Esophagus (tissue), 2 donors: ENCODE data around the gene FBH1. TPM values are rescaled to one million over a fixed set of nuclear protein-coding genes. Genes with fewer than 3 reads are reported as not detected.
A peak's percentile ranks its signal among the peaks of the same experiment; 100 is the strongest.

Experiments used
- H3K27ac ChIP-seq, 2 donors: one replicate each; pipeline ENCODE4 v1.5.1; 2013; ENCODE audit warnings: low read depth in 2 of 2, mild to moderate bottlenecking in 2 of 2, inconsistent platforms in 1 of 2, low read length in 1 of 2, moderate library complexity in 1 of 2
- H3K27me3 ChIP-seq, 2 donors: one replicate each; pipeline ENCODE4 v1.6.1; 2013; ENCODE audit warnings: low read length in 2 of 2, control low read depth in 1 of 2, mild to moderate bottlenecking in 1 of 2; ENCODE audit not compliant: insufficient read depth in 2 of 2, control insufficient read depth in 1 of 2
- H3K36me3 ChIP-seq, 2 donors: one replicate each; pipeline ENCODE4 v1.6.1; 2013; ENCODE audit warnings: low read length in 1 of 2; ENCODE audit not compliant: control insufficient read depth in 2 of 2, insufficient read depth in 2 of 2
- H3K4me1 ChIP-seq, 2 donors: one replicate each; pipeline ENCODE4 v1.6.1; 2013; ENCODE audit warnings: low read length in 1 of 2; ENCODE audit not compliant: control insufficient read depth in 2 of 2, insufficient read depth in 2 of 2
- H3K4me3 ChIP-seq, 2 donors: one replicate each; pipeline ENCODE4 v1.5.1; 2013; ENCODE audit warnings: low read length in 2 of 2, mild to moderate bottlenecking in 2 of 2, low read depth in 1 of 2, moderate library complexity in 1 of 2
- H3K9me3 ChIP-seq, 2 donors: one replicate each; pipeline ENCODE4 v1.6.1; 2013; ENCODE audit warnings: mild to moderate bottlenecking in 2 of 2, low read depth in 1 of 2, low read length in 1 of 2, moderate library complexity in 1 of 2; ENCODE audit not compliant: control insufficient read depth in 2 of 2, insufficient read depth in 1 of 2
- WGBS, 2 donors: extraction: QIAGEN DNeasy Blood & Tissue Kit; methylation state at CpG; one replicate each; pipeline ENCODE4 v1.1.7; 2013; 5-methylcytosine and 5-hydroxymethylcytosine counted together
- polyA plus RNA-seq, 2 donors: library from polyadenylated mRNA; stranded (reverse); fragments of 200-250 nt; gene quantifications; one replicate each; pipeline ENCODE4 v1.2.3, GENCODE V29; 2013
- donor health status: healthy with polysubstance abuse.
- donor health status: Bipolar disorder and iron deficiency.

Gene FBH1
- polyA plus RNA-seq, 2 donors, result 25.4 to 34.4 TPM

- Histone ChIP-seq H3K27me3 (no peaks in the 10 kb centered on the region), H3K4me1 (no peaks in the 10 kb centered on the region), H3K27ac (no peak overlapping the region), H3K4me3 (no peak overlapping the region), H3K9me3 (peaks cover 0 to 2% of the 10 kb centered on the region in 2 donors), H3K36me3 (peaks cover 15 to 31% of the 10 kb centered on the region in 2 donors)
- WGBS, 2 donors, result 75 to 86% methylated on average over 8 of the region's 8 CpGs
Observed at GRCh38 chr10:5927306-5927705, 37.3 kb downstream of the FBH1 start.

GRCh38 chr10:5929442-5929841 lies 39.4 kb downstream of the FBH1 start:
- Histone ChIP-seq H3K27ac (no peak overlapping the region), H3K36me3 (peaks cover 10 to 25% of the 10 kb centered on the region in 2 donors), H3K9me3 (peaks cover 0 to 2% of the 10 kb centered on the region in 2 donors), H3K4me1 (no peaks in the 10 kb centered on the region), H3K27me3 (no peaks in the 10 kb centered on the region), H3K4me3 (no peak overlapping the region)
- 77 to 82% methylated on average over 8 of the region's 8 CpGs for WGBS, 2 donors

GRCh38 chr10:5930272-5930671 lies 40.2 kb downstream of the FBH1 start:
- H3K4me3 ChIP-seq, result no peak overlapping the region
- H3K4me1 ChIP-seq, result no peaks in the 10 kb centered on the region
- WGBS, 2 donors, result 86 to 92% methylated on average over 11 of the region's 11 CpGs
- no peak overlapping the region for H3K27ac ChIP-seq
- no peaks in the 10 kb centered on the region for H3K27me3 ChIP-seq
- peaks cover 0 to 2% of the 10 kb centered on the region in 2 donors for H3K9me3 ChIP-seq
- H3K36me3 ChIP-seq, result peaks cover 10 to 22% of the 10 kb centered on the region in 2 donors

DNA sequence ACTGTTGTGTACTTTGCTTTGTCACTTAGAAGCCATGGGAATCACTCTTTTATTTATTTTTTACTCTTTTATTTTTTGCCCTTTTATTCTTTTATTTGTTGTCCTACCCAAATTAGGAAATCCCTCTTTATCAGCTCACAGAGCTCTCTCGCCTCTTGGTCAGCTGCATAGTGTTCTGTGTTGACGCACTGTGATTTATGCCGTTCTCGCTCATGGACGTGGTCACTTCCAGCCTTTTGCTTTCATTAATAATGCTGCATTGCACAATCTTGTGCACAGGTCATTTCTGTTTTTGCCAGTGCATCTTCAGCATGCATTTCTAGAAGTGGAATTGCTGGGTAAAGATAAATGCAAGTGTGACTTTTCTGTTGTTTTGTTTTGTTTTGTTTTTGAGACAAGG lies 42.3 kb downstream of the FBH1 start:
- H3K27ac ChIP-seq, result no peak overlapping the region
- H3K4me1 ChIP-seq, result no peaks in the 10 kb centered on the region
- H3K9me3 ChIP-seq, result no peaks in the 10 kb centered on the region
- WGBS, 2 donors, result 88% methylated on average over 5 of the region's 5 CpGs
- H3K4me3 ChIP-seq, result no peak overlapping the region
- no peaks in the 10 kb centered on the region for H3K27me3 ChIP-seq
- H3K36me3 ChIP-seq, result peaks cover 19 to 30% of the 10 kb centered on the region in 2 donors

DNA sequence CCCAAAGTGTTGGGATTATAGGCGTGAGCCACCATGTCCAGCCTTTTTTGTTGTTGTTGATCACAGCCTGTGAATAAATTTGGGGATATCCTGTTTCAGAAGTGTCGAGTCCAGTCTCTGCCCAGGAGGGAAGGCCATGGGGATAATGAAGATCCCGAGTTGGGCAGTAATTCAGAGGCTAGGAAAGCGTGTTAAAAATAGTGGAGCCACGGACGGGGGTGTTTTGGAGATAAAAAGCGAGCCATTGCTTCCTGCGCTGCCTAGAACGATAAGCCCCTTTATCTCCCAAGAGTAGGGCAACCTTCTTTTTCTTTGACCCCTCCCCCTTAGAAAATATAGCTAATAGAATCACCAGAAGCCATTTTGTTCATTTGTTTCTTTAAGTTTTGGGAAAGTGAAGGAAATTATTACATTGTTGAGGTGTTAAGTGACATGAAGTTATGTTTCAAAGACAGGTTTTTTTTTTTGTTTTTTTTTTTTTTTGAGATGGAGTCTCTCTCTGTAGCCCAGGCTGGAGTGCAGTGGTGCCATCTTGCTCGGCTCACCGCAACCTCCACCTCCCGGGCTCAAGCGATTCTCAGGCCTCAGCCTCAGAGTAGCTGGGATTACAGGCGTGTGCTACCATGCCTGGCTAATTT lies 44.0 kb downstream of the FBH1 start:
- Histone ChIP-seq H3K4me3 (no peak overlapping the region), H3K27me3 (no peaks in the 10 kb centered on the region), H3K9me3 (no peaks in the 10 kb centered on the region), H3K27ac (no peak overlapping the region), H3K4me1 (no peaks in the 10 kb centered on the region), H3K36me3 (peaks cover 20 to 39% of the 10 kb centered on the region in 2 donors)
- 94 to 95% methylated on average over 14 of the region's 14 CpGs for WGBS, 2 donors

DNA sequence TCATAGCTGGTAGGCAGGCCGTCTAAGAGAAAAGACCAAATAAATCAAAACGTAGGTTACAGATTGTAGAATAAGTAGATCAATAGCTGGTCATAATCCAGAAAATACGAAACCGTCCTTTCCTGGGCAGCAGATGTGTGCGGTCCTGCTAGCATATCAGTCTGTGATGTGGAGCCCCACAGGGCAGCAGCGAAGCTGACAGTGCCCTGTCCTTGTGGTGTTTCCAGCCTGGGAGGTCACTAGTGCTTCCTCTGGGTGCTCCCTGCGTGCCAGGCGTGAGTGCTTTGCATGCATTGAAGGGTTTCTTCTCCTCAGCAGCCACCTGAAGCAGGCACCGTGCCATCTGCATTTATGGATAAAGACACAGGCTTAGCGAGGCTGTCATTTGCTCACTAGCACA lies 45.6 kb downstream of the FBH1 start:
- H3K4me3 ChIP-seq, result no peak overlapping the region
- no peaks in the 10 kb centered on the region for H3K27me3 ChIP-seq
- WGBS, 2 donors, result 91 to 93% methylated on average over 10 of the region's 10 CpGs
- peaks cover 20 to 36% of the 10 kb centered on the region in 2 donors for H3K36me3 ChIP-seq
- no peaks in the 10 kb centered on the region for H3K4me1 ChIP-seq
- H3K27ac ChIP-seq, result no peak overlapping the region
- H3K9me3 ChIP-seq, result no peaks in the 10 kb centered on the region

- WGBS, 2 donors, result 95 to 96% methylated on average over 18 of the region's 18 CpGs
- Histone ChIP-seq H3K27me3 (no peaks in the 10 kb centered on the region), H3K36me3 (peaks cover 18 to 34% of the 10 kb centered on the region in 2 donors), H3K4me1 (peaks cover 0 to 4% of the 10 kb centered on the region in 2 donors), H3K9me3 (no peaks in the 10 kb centered on the region), H3K4me3 (no peak overlapping the region), H3K27ac (no peak overlapping the region)
Observed at GRCh38 chr10:5937016-5937415, 47.0 kb downstream of the FBH1 start.

DNA sequence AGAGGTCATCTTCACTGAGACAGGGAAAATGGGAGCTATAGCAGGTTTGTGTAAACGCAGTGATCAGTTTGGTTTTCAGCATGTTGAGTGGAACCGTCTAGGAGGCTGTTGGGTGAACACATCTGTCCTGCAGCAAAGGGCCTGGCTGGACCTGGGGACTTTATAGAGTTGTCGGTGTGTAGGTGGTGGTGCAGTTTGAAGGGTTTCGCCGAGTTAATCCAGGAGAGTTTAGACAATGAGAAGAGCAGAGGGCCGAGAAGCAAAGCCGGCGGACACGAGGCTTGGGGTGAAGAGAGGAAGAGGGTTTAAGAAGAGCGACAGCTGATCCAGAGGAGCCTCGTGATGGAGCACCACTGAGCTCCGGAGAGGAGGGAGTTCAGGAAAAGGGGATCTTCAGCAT lies 48.2 kb downstream of the FBH1 start:
- no peaks in the 10 kb centered on the region for H3K9me3 ChIP-seq
- H3K36me3 ChIP-seq, result peaks cover 14 to 34% of the 10 kb centered on the region in 2 donors
- no peaks in the 10 kb centered on the region for H3K27me3 ChIP-seq
- 90 to 93% methylated on average over 12 of the region's 12 CpGs for WGBS, 2 donors
- H3K4me3 ChIP-seq, result no peak overlapping the region
- H3K27ac ChIP-seq, result no peak overlapping the region
- H3K4me1 ChIP-seq, result peaks cover 0 to 5% of the 10 kb centered on the region in 2 donors

DNA sequence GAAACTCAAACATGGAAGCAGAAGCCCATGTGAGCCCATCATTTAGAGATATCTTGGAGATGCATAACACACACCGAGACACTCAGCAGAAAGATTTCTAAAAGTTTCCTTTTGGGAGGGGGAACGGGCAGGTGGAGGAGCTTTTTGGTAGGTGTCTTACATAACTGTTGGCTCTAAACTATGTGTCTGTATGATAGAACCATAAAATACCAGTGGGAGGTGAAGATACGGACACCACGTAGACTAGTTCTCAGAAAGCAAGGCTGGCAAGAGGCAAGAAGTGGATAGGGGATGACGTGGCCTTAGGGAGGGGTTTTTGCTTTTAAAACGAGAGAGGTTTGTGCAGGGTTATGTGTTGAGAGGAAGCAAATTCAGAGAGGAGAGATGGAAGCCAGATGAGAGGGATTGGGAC lies 50.8 kb downstream of the FBH1 start:
- Histone ChIP-seq H3K27ac (no peak overlapping the region), H3K4me1 (peaks cover 0 to 11% of the 10 kb centered on the region in 2 donors)
- WGBS, 2 donors, result 77 to 80% methylated on average over 6 of the region's 6 CpGs

GRCh38 chr10:5941579-5941978 lies 51.5 kb downstream of the FBH1 start:
- Histone ChIP-seq H3K27ac (peak overlapping the region in 1 of 2 donors; percentile 13), H3K4me3 (no peak overlapping the region), H3K4me1 (peaks cover 0 to 11% of the 10 kb centered on the region in 2 donors), H3K36me3 (peaks cover 8 to 22% of the 10 kb centered on the region in 2 donors), H3K9me3 (no peaks in the 10 kb centered on the region), H3K27me3 (no peaks in the 10 kb centered on the region)
- 71 to 82% methylated on average over 7 of the region's 7 CpGs for WGBS, 2 donors

More for the DNA sequence above, 50.8 kb downstream of the FBH1 start:
- no peaks in the 10 kb centered on the region for H3K9me3 ChIP-seq
- no peaks in the 10 kb centered on the region for H3K27me3 ChIP-seq
- no peak overlapping the region for H3K4me3 ChIP-seq
- H3K36me3 ChIP-seq, result peaks cover 13 to 28% of the 10 kb centered on the region in 2 donors
